ENCODE results near the gene ISOC1. TPM values are rescaled to one million over a fixed set of nuclear protein-coding genes. Genes with fewer than 3 reads are reported as not detected.

ISOC1 gene
- total and polyA plus RNA-seq, 2 donors (not counting 1 experiment from before 2014, with no cell fraction given), result 15.4 to 21.1 TPM

GRCh38 chr5:129114539-129115193, 20.1 kb downstream of the ISOC1 start:
- Histone ChIP-seq H3K79me2 (ENCODE audit: control insufficient read depth, insufficient read depth, low read length) (no peaks in the 10 kb centered on the region), H4K20me1 (ENCODE audit: control insufficient read depth, extremely low read depth, insufficient read depth, low read length) (no peaks in the 10 kb centered on the region), H3K9ac (ENCODE audit: insufficient read depth, low read length) (no peak overlapping the region), H3K4me3 (replicated peaks in 1 of 4; ENCODE audit: control extremely low read depth in 1 of 4, insufficient read depth in 1 of 4, low read depth in 3 of 4, low read length in 4 of 4) (no peak overlapping the region), H3K4me2 (ENCODE audit: extremely low read depth, insufficient read depth, low read length) (no peak overlapping the region), H3K4me1 (ENCODE audit: control insufficient read depth, extremely low read depth, insufficient read depth, low read length) (no peaks in the 10 kb centered on the region), H3K36me3 (ENCODE audit: control insufficient read depth, insufficient read depth, low read length) (no peaks in the 10 kb centered on the region), H2AFZ (ENCODE audit: low read length) (no peak overlapping the region), H3K9me3 (ENCODE audit: control insufficient read depth, insufficient read depth, low read depth, low read length) (no peaks in the 10 kb centered on the region), H3K27me3 (ENCODE audit: control insufficient read depth, insufficient read depth, low read length) (no peaks in the 10 kb centered on the region), H3K27ac (ENCODE audit: insufficient read depth, low read length) (no peak overlapping the region)
- no peak for DNase-seq (ENCODE audit: low read depth in 2 of 2)
- TF ChIP-seq EZH2 (IDR thresholded peaks at IDR 0.05; ENCODE audit: low read length, missing control alignments), result no peak
- TF ChIP-seq CTCF (conservative IDR thresholded peaks at IDR 0.05 in 1 of 2, IDR thresholded peaks at IDR 0.05 in 1 of 2; ENCODE audit: low read depth in 1 of 2, low read length in 2 of 2), result no peak

- Histone ChIP-seq H2AFZ (ENCODE audit: low read length) (no peak overlapping the region), H3K4me2 (ENCODE audit: extremely low read depth, insufficient read depth, low read length) (no peak overlapping the region), H3K36me3 (ENCODE audit: control insufficient read depth, insufficient read depth, low read length) (no peaks in the 10 kb centered on the region), H3K4me1 (ENCODE audit: control insufficient read depth, extremely low read depth, insufficient read depth, low read length) (no peaks in the 10 kb centered on the region), H3K4me3 (replicated peaks in 1 of 4; ENCODE audit: control extremely low read depth in 1 of 4, insufficient read depth in 1 of 4, low read depth in 3 of 4, low read length in 4 of 4) (no peak overlapping the region), H3K27ac (ENCODE audit: insufficient read depth, low read length) (no peak overlapping the region), H4K20me1 (ENCODE audit: control insufficient read depth, extremely low read depth, insufficient read depth, low read length) (no peaks in the 10 kb centered on the region), H3K27me3 (ENCODE audit: control insufficient read depth, insufficient read depth, low read length) (no peaks in the 10 kb centered on the region), H3K9ac (ENCODE audit: insufficient read depth, low read length) (no peak overlapping the region), H3K9me3 (ENCODE audit: control insufficient read depth, insufficient read depth, low read depth, low read length) (no peaks in the 10 kb centered on the region), H3K79me2 (ENCODE audit: control insufficient read depth, insufficient read depth, low read length) (no peaks in the 10 kb centered on the region)
- DNase-seq (ENCODE audit: low read depth in 2 of 2), result no peak
- TF ChIP-seq EZH2 (IDR thresholded peaks at IDR 0.05; ENCODE audit: low read length, missing control alignments), result no peak
- no peak for TF ChIP-seq CTCF (conservative IDR thresholded peaks at IDR 0.05 in 1 of 2, IDR thresholded peaks at IDR 0.05 in 1 of 2; ENCODE audit: low read depth in 1 of 2, low read length in 2 of 2)
These were observed 21.1 kb downstream of the ISOC1 start for GRCh38 chr5:129115680-129116079.

GRCh38 chr5:129116797-129117196, 22.2 kb downstream of the ISOC1 start:
- no peak overlapping the region for H2AFZ ChIP-seq (ENCODE audit: low read length)
- no peak overlapping the region for H3K4me2 ChIP-seq (ENCODE audit: extremely low read depth, insufficient read depth, low read length)
- no peaks in the 10 kb centered on the region for H3K9me3 ChIP-seq (ENCODE audit: control insufficient read depth, insufficient read depth, low read depth, low read length)
- H3K79me2 ChIP-seq (ENCODE audit: control insufficient read depth, insufficient read depth, low read length), result no peaks in the 10 kb centered on the region
- no peak overlapping the region for H3K9ac ChIP-seq (ENCODE audit: insufficient read depth, low read length)
- TF ChIP-seq EZH2 (IDR thresholded peaks at IDR 0.05; ENCODE audit: low read length, missing control alignments) (no peak), CTCF (conservative IDR thresholded peaks at IDR 0.05 in 1 of 2, IDR thresholded peaks at IDR 0.05 in 1 of 2; ENCODE audit: low read depth in 1 of 2, low read length in 2 of 2) (no peak)
- no peaks in the 10 kb centered on the region for H4K20me1 ChIP-seq (ENCODE audit: control insufficient read depth, extremely low read depth, insufficient read depth, low read length)
- no peaks in the 10 kb centered on the region for H3K4me1 ChIP-seq (ENCODE audit: control insufficient read depth, extremely low read depth, insufficient read depth, low read length)
- H3K36me3 ChIP-seq (ENCODE audit: control insufficient read depth, insufficient read depth, low read length), result no peaks in the 10 kb centered on the region
- no peak overlapping the region for H3K27ac ChIP-seq (ENCODE audit: insufficient read depth, low read length)
- H3K4me3 ChIP-seq (replicated peaks in 1 of 4; ENCODE audit: control extremely low read depth in 1 of 4, insufficient read depth in 1 of 4, low read depth in 3 of 4, low read length in 4 of 4), result no peak overlapping the region
- no peak for DNase-seq (ENCODE audit: low read depth in 2 of 2)
- no peaks in the 10 kb centered on the region for H3K27me3 ChIP-seq (ENCODE audit: control insufficient read depth, insufficient read depth, low read length)
